ENCODE results near the gene FNDC10. TPM values are rescaled to one million over a fixed set of nuclear protein-coding genes. Genes with fewer than 3 reads are reported as not detected.
"Not testable (repeated sequence)": the region's sequence is repeated elsewhere in the genome, so short reads cannot be mapped to it uniquely, and the experiment has no call there.

Gene FNDC10
- polyA plus RNA-seq, 1 experiment: 1.4 TPM

DNA sequence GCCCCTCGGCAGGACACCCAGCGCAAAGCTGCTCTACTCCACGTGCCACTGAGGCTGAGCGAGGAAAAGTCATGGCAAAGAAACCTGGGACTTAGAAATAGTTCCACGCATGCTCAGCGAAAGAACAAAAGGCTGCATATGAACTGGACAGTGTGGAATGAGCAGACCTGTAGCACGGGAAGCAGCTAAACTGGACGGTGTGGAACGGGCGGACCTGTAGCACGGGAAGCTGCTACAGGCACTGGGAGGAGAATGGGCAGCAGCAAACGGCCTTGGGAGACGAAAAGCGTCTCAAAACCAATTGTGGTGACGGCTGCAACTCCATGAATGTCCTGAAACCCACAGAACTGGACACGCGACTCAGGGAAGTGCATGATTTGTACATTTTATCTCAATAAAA, 40.9 kb downstream of the FNDC10 start:
- Histone ChIP-seq H3K4me3 (ENCODE audit: low read depth, low read length) (no peak overlapping the region), H3K27ac (ENCODE audit: low read depth, low read length) (no peak overlapping the region), H3K9me3 (ENCODE audit: control insufficient read depth, insufficient read depth, low read length) (no peaks in the 10 kb centered on the region), H3K27me3 (ENCODE audit: control insufficient read depth, insufficient read depth, low read length) (no peaks in the 10 kb centered on the region)
- TF ChIP-seq, protein P1, sequence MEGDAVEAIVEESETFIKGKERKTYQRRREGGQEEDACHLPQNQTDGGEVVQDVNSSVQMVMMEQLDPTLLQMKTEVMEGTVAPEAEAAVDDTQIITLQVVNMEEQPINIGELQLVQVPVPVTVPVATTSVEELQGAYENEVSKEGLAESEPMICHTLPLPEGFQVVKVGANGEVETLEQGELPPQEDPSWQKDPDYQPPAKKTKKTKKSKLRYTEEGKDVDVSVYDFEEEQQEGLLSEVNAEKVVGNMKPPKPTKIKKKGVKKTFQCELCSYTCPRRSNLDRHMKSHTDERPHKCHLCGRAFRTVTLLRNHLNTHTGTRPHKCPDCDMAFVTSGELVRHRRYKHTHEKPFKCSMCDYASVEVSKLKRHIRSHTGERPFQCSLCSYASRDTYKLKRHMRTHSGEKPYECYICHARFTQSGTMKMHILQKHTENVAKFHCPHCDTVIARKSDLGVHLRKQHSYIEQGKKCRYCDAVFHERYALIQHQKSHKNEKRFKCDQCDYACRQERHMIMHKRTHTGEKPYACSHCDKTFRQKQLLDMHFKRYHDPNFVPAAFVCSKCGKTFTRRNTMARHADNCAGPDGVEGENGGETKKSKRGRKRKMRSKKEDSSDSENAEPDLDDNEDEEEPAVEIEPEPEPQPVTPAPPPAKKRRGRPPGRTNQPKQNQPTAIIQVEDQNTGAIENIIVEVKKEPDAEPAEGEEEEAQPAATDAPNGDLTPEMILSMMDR (IDR thresholded peaks at IDR 0.05; ENCODE audit: low read depth, low read length): no peak
- ChIA-PET POLR2A (no interaction called here), CTCF (no interaction called here)
- DNase-seq (ENCODE audit: low read depth, low spot score): no peak

DNA sequence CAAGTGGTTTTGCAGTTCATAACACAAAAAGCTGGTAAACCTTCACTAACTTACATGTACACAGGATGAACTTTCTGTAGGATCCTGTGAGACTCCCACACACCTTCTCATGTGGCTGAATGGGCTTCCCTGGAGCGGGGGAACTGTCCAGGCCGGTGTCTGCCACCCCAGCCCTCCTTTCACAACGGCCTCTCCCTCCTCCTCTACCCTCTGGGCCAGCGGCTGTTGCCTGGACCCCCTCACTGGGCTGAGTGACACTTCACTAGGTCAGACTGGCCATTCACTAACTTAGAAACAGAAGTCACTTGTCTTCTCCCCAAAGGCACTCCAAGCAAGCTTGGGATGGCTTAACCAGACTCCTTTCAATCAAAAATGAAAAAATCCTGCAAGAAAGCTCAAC, 41.3 kb downstream of the FNDC10 start:
- H3K9me3 ChIP-seq (ENCODE audit: control insufficient read depth, insufficient read depth, low read length): no peaks in the 10 kb centered on the region
- no peak overlapping the region for H3K27ac ChIP-seq (ENCODE audit: low read depth, low read length)
- no peaks in the 10 kb centered on the region for H3K27me3 ChIP-seq (ENCODE audit: control insufficient read depth, insufficient read depth, low read length)
- ChIA-PET CTCF (no interaction called here), POLR2A (no interaction called here)
- TF ChIP-seq, protein P1 (IDR thresholded peaks at IDR 0.05; ENCODE audit: low read depth, low read length): no peak
- H3K4me3 ChIP-seq (ENCODE audit: low read depth, low read length): no peak overlapping the region
- no peak for DNase-seq (ENCODE audit: low read depth, low spot score)

- H3K9me3 ChIP-seq (ENCODE audit: control insufficient read depth, insufficient read depth, low read length); H3K4me3 ChIP-seq (ENCODE audit: low read depth, low read length); H3K27ac ChIP-seq (ENCODE audit: low read depth, low read length); POLR2A ChIA-PET; CTCF ChIA-PET; H3K27me3 ChIP-seq (ENCODE audit: control insufficient read depth, insufficient read depth, low read length); DNase-seq (ENCODE audit: low read depth, low spot score): not testable (repeated sequence)
Observed at GRCh38 chr1:1557688-1558087, 42.2 kb downstream of the FNDC10 start.

DNA sequence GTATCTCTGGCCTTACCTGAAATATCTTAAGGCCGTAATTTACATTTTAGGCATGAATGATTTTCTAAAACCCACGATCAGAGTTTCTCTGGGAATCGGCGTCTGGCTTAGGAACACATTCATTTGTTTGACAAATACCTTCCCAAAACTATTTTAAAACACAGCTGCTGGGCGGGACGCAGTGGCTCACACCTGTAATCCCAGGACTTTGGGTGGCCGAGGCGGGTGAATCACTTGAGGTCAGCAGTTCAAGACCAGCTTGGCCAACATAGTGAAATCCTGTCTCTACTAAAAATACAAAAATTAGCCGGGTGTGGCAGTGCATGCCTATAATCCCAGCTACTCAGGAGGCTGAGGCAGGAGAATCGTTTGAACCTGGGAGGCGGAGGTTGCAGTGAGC, 43.0 kb downstream of the FNDC10 start:
- DNase-seq (ENCODE audit: low read depth, low spot score); H3K4me3 ChIP-seq (ENCODE audit: low read depth, low read length); CTCF ChIA-PET; POLR2A ChIA-PET; H3K9me3 ChIP-seq (ENCODE audit: control insufficient read depth, insufficient read depth, low read length); H3K27ac ChIP-seq (ENCODE audit: low read depth, low read length); H3K27me3 ChIP-seq (ENCODE audit: control insufficient read depth, insufficient read depth, low read length): not testable (repeated sequence)

DNA sequence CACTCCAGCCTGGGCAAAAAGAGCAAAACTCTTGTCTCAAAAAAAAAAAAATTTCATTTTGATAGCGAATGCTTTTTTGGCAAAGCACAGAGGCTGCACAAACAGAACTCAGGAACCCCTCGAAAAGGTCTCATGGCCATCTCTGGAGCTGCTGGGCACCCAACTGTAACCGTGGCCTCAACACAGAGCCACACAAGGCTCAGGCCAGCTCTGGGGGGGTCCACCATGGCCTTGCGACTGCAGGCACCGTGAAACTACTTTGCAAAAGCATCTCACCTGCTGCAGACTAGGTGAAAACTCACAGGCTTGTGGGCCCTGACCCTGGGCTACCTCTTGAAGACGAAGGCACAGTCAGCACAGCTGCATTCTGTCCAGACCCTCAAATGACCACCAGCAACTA, 43.4 kb downstream of the FNDC10 start:
- TF ChIP-seq, protein P1 (IDR thresholded peaks at IDR 0.05; ENCODE audit: low read depth, low read length): no peak
- Histone ChIP-seq H3K4me3 (ENCODE audit: low read depth, low read length) (no peak overlapping the region), H3K27ac (ENCODE audit: low read depth, low read length) (no peak overlapping the region), H3K9me3 (ENCODE audit: control insufficient read depth, insufficient read depth, low read length) (no peaks in the 10 kb centered on the region), H3K27me3 (ENCODE audit: control insufficient read depth, insufficient read depth, low read length) (no peaks in the 10 kb centered on the region)
- ChIA-PET POLR2A (no interaction called here), CTCF (no interaction called here)
- no peak for DNase-seq (ENCODE audit: low read depth, low spot score)

- ChIA-PET POLR2A (no interaction called here), CTCF (no interaction called here)
- H3K27me3 ChIP-seq (ENCODE audit: control insufficient read depth, insufficient read depth, low read length): no peaks in the 10 kb centered on the region
- H3K27ac ChIP-seq (ENCODE audit: low read depth, low read length): peak overlapping the region; percentile 21
- no peak for DNase-seq (ENCODE audit: low read depth, low spot score)
- H3K4me3 ChIP-seq (ENCODE audit: low read depth, low read length): no peak overlapping the region
- H3K9me3 ChIP-seq (ENCODE audit: control insufficient read depth, insufficient read depth, low read length): no peaks in the 10 kb centered on the region
- TF ChIP-seq, protein P1 (IDR thresholded peaks at IDR 0.05; ENCODE audit: low read depth, low read length): no peak
Observed at GRCh38 chr1:1554926-1555915, 44.7 kb downstream of the FNDC10 start.
